ENCODE measurements around the gene OR8B8. TPM values are rescaled to one million over a fixed set of nuclear protein-coding genes. Genes with fewer than 3 reads are reported as not detected.

OR8B8 gene
- polyA plus RNA-seq (2013, experiment 1 of 2) = not detected
- polyA plus RNA-seq (2013, experiment 2 of 2) = not detected

DNA sequence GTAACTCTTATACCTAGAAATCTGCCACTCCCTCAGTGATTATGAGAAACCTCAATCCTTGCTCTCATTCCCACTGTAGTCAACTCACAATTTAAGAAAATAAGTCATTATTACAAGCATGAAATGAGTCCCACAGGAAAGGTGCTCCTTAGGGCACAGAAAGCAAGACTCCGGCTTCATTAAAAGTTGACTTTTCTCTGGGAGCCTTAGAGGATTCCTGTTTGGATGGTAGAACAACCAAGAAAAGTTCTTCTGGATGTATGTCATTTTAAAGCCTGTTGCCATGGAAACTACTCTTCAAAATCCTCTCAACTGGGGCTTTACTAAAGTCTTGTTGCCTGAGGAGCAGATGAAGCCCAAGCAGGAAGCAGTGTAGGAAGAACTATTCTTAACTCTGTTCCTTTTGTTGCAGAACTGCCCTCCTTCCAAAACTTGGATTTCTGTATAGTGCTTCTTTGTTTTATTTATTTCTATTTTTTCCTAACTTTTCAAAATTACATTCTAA lies at the start of gene OR8B8:
TSS of gene OR8B8 (minus strand) at position 51 of the 505 bp plus-strand sequence. CDS start 4,611 bp downstream, outside the sequence.
- H3K4me1 ChIP-seq (ENCODE audit: control insufficient read depth, low read depth, low read length) = no peaks in the 10 kb centered on the region
- no peak within 1 kb of the TSS for H3K23ac ChIP-seq (ENCODE audit: low read length)
- H3K36me3 ChIP-seq (ENCODE audit: control insufficient read depth, insufficient read depth, low read length) = no peaks in the 10 kb centered on the region
- H4K8ac ChIP-seq (ENCODE audit: low read depth, low read length) = no peak within 1 kb of the TSS
- H3K79me2 ChIP-seq (ENCODE audit: control insufficient read depth, insufficient read depth, low read length) = no peaks in the 10 kb centered on the region
- no peak within 1 kb of the TSS for H4K5ac ChIP-seq (ENCODE audit: low read length)
- H3K4me3 ChIP-seq (ENCODE audit: low read length) = no peak within 1 kb of the TSS
- WGBS (ENCODE audit: extremely low coverage, insufficient coverage, low lambda C conversion rate) = no CpG with 5 or more reads among the region's 1 CpG
- H2BK15ac ChIP-seq (replicated peaks; ENCODE audit: low read depth) = no peak within 1 kb of the TSS
- no peak within 1 kb of the TSS for H3K9ac ChIP-seq (ENCODE audit: low read length)
- H3K79me1 ChIP-seq (ENCODE audit: low read length) = no peaks in the 10 kb centered on the region
- no peak within 1 kb of the TSS for H3K4ac ChIP-seq (ENCODE audit: low read depth, low read length)
- no peak for DNase-seq
- H3K18ac ChIP-seq (ENCODE audit: low read length) = no peak within 1 kb of the TSS
- no peak within 1 kb of the TSS for H3K56ac ChIP-seq (ENCODE audit: low read length)
- H2BK5ac ChIP-seq (ENCODE audit: low read length) = no peak within 1 kb of the TSS
- H2BK120ac ChIP-seq (ENCODE audit: low read depth, low read length) = no peak within 1 kb of the TSS
- no peak within 1 kb of the TSS for H2AK5ac ChIP-seq (ENCODE audit: low read length)
- no peaks in the 10 kb centered on the region for H3K27me3 ChIP-seq (ENCODE audit: insufficient read depth, low read length, poor library complexity)
- H3K4me2 ChIP-seq (ENCODE audit: low read length) = no peak within 1 kb of the TSS
- H3K27ac ChIP-seq (ENCODE audit: low read depth, low read length) = no peak within 1 kb of the TSS

- Histone ChIP-seq H3K4ac (ENCODE audit: low read depth, low read length) (no peak overlapping the region), H3K79me2 (ENCODE audit: control insufficient read depth, insufficient read depth, low read length) (no peaks in the 10 kb centered on the region), H3K4me3 (ENCODE audit: low read length) (no peak overlapping the region), H3K4me1 (ENCODE audit: control insufficient read depth, low read depth, low read length) (no peaks in the 10 kb centered on the region), H2AK5ac (ENCODE audit: low read length) (no peak overlapping the region), H3K23ac (ENCODE audit: low read length) (no peak overlapping the region), H3K9ac (ENCODE audit: low read length) (no peak overlapping the region), H4K5ac (ENCODE audit: low read length) (no peak overlapping the region), H3K18ac (ENCODE audit: low read length) (no peak overlapping the region), H3K79me1 (ENCODE audit: low read length) (no peaks in the 10 kb centered on the region), H3K56ac (ENCODE audit: low read length) (no peak overlapping the region), H2BK120ac (ENCODE audit: low read depth, low read length) (no peak overlapping the region), H2BK15ac (replicated peaks; ENCODE audit: low read depth) (no peak overlapping the region), H3K4me2 (ENCODE audit: low read length) (no peak overlapping the region), H3K27me3 (ENCODE audit: insufficient read depth, low read length, poor library complexity) (no peaks in the 10 kb centered on the region), H2BK5ac (ENCODE audit: low read length) (no peak overlapping the region), H4K8ac (ENCODE audit: low read depth, low read length) (no peak overlapping the region), H3K36me3 (ENCODE audit: control insufficient read depth, insufficient read depth, low read length) (no peaks in the 10 kb centered on the region), H3K27ac (ENCODE audit: low read depth, low read length) (no peak overlapping the region)
- DNase-seq = no peak
- WGBS (ENCODE audit: extremely low coverage, insufficient coverage, low lambda C conversion rate) = no CpG with 5 or more reads among the region's 4 CpGs
Observed at GRCh38 chr11:124493016-124493655, 47.6 kb upstream of the OR8B8 start.

DNA sequence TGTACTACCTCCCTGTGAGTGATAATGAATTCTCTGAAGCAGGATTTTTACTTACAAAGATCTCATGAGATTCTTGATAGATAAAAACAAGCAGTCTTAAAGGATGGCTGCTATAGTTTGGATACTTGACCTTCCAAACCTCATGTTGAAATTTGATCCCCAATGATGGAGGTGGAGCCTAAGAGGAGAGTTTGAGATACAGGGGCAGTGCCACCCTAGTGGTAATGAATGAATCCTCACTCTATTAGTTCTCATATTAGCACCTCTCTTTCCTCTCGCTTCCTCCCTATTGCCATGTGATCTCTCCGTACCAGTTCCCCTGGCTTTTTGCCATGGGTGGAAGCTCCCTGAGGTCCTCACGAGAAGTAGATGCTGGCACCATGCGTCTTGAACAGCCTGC lies 37.9 kb upstream of the OR8B8 start:
- Histone ChIP-seq H2BK120ac (ENCODE audit: low read depth, low read length) (no peak overlapping the region), H4K5ac (ENCODE audit: low read length) (no peak overlapping the region), H2BK5ac (ENCODE audit: low read length) (no peak overlapping the region), H3K4me2 (ENCODE audit: low read length) (no peak overlapping the region), H3K27me3 (ENCODE audit: insufficient read depth, low read length, poor library complexity) (no peaks in the 10 kb centered on the region), H3K18ac (ENCODE audit: low read length) (no peak overlapping the region), H3K4me3 (ENCODE audit: low read length) (no peak overlapping the region), H3K27ac (ENCODE audit: low read depth, low read length) (no peak overlapping the region), H3K9ac (ENCODE audit: low read length) (no peak overlapping the region), H2BK15ac (replicated peaks; ENCODE audit: low read depth) (no peak overlapping the region), H3K79me1 (ENCODE audit: low read length) (no peaks in the 10 kb centered on the region), H3K4me1 (ENCODE audit: control insufficient read depth, low read depth, low read length) (peaks cover 4% of the 10 kb centered on the region), H3K23ac (ENCODE audit: low read length) (no peak overlapping the region), H4K8ac (ENCODE audit: low read depth, low read length) (no peak overlapping the region), H3K79me2 (ENCODE audit: control insufficient read depth, insufficient read depth, low read length) (no peaks in the 10 kb centered on the region), H3K36me3 (ENCODE audit: control insufficient read depth, insufficient read depth, low read length) (no peaks in the 10 kb centered on the region), H3K4ac (ENCODE audit: low read depth, low read length) (no peak overlapping the region), H2AK5ac (ENCODE audit: low read length) (no peak overlapping the region), H3K56ac (ENCODE audit: low read length) (no peak overlapping the region)
- DNase-seq = peak; percentile 59
- WGBS (ENCODE audit: extremely low coverage, insufficient coverage, low lambda C conversion rate) = no CpG with 5 or more reads among the region's 4 CpGs

DNA sequence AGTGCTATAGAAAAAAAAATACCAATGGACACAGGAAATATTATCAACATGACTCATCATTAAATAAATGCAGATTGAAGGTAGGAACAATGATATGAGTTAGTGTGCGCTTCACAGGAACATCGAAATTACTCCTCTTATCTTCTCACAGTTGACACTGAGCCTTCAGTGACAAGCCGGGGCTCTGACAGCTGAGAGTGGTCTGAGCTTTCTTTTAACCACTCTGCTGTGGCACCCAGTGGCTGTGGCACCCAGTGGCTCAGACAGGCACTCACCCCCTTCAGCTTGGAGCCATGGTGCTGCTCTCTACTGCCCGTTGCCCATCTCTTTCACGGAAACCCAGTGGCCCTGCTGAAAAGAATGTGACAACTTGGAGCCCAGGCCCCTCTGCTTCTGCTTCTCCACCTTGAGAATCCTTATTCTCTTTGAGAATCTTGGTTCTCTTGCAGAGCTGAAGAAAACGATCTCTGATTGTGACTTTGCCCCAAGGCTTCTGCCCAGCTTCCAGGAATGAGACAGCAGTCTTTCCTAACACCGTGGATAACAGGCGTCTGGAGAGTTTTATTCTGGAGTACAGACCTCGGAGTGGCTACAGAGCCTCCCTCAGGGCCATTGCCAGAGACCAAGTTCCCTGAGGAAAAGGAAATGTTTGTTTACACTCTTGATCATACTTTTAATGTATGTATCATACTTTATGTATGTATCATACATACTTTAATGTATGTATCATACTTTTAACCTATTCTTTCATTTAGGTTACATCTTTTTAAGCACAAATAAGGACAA lies 37.1 kb upstream of the OR8B8 start:
- Histone ChIP-seq H4K5ac (ENCODE audit: low read length) (no peak overlapping the region), H4K8ac (ENCODE audit: low read depth, low read length) (no peak overlapping the region), H3K79me1 (ENCODE audit: low read length) (no peaks in the 10 kb centered on the region), H3K4me3 (ENCODE audit: low read length) (no peak overlapping the region), H3K27ac (ENCODE audit: low read depth, low read length) (no peak overlapping the region), H3K27me3 (ENCODE audit: insufficient read depth, low read length, poor library complexity) (no peaks in the 10 kb centered on the region), H3K4me2 (ENCODE audit: low read length) (no peak overlapping the region), H3K4ac (ENCODE audit: low read depth, low read length) (no peak overlapping the region), H3K4me1 (ENCODE audit: control insufficient read depth, low read depth, low read length) (peaks cover 4% of the 10 kb centered on the region), H2BK120ac (ENCODE audit: low read depth, low read length) (no peak overlapping the region), H3K79me2 (ENCODE audit: control insufficient read depth, insufficient read depth, low read length) (no peaks in the 10 kb centered on the region), H3K56ac (ENCODE audit: low read length) (no peak overlapping the region), H3K9ac (ENCODE audit: low read length) (no peak overlapping the region), H3K23ac (ENCODE audit: low read length) (no peak overlapping the region), H2BK5ac (ENCODE audit: low read length) (no peak overlapping the region), H2BK15ac (replicated peaks; ENCODE audit: low read depth) (no peak overlapping the region), H3K18ac (ENCODE audit: low read length) (peak overlapping the region; percentile 25), H3K36me3 (ENCODE audit: control insufficient read depth, insufficient read depth, low read length) (no peaks in the 10 kb centered on the region), H2AK5ac (ENCODE audit: low read length) (no peak overlapping the region)
- peak; percentile 33 for DNase-seq
- WGBS (ENCODE audit: extremely low coverage, insufficient coverage, low lambda C conversion rate) = no CpG with 5 or more reads among the region's 9 CpGs

- Histone ChIP-seq H3K9ac (ENCODE audit: low read length) (peak overlapping the region; percentile 20), H3K27ac (ENCODE audit: low read depth, low read length) (no peak overlapping the region), H3K79me2 (ENCODE audit: control insufficient read depth, insufficient read depth, low read length) (no peaks in the 10 kb centered on the region), H3K4me3 (ENCODE audit: low read length) (no peak overlapping the region), H4K8ac (ENCODE audit: low read depth, low read length) (no peak overlapping the region), H3K18ac (ENCODE audit: low read length) (peak overlapping the region; percentile 91), H2AK5ac (ENCODE audit: low read length) (no peak overlapping the region), H2BK120ac (ENCODE audit: low read depth, low read length) (no peak overlapping the region), H3K4me2 (ENCODE audit: low read length) (no peak overlapping the region), H3K23ac (ENCODE audit: low read length) (no peak overlapping the region), H3K4me1 (ENCODE audit: control insufficient read depth, low read depth, low read length) (peaks cover 4% of the 10 kb centered on the region), H2BK5ac (ENCODE audit: low read length) (no peak overlapping the region), H4K5ac (ENCODE audit: low read length) (no peak overlapping the region), H2BK15ac (replicated peaks; ENCODE audit: low read depth) (no peak overlapping the region), H3K4ac (ENCODE audit: low read depth, low read length) (peak overlapping the region; percentile 20), H3K56ac (ENCODE audit: low read length) (peak overlapping the region; percentile 45), H3K79me1 (ENCODE audit: low read length) (no peaks in the 10 kb centered on the region), H3K27me3 (ENCODE audit: insufficient read depth, low read length, poor library complexity) (no peaks in the 10 kb centered on the region), H3K36me3 (ENCODE audit: control insufficient read depth, insufficient read depth, low read length) (no peaks in the 10 kb centered on the region)
- peak; percentile 83 for DNase-seq
- no CpG with 5 or more reads among the region's 20 CpGs for WGBS (ENCODE audit: extremely low coverage, insufficient coverage, low lambda C conversion rate)
Observed at GRCh38 chr11:124481365-124482323, 36.1 kb upstream of the OR8B8 start.
